Neuronal stem cell (in vitro differentiated cells): Measurements from ENCODE around the gene CDC42EP4.

Experiments used
- DNase-seq: peaks from one replicate; pipeline ENCODE4 v3.0.0-alpha.2; 2013; ENCODE audit warnings: low spot score
- H2AFZ ChIP-seq: one replicate; pipeline ENCODE4 v1.6.1; 2013; ENCODE audit warnings: mild to moderate bottlenecking, low read length, inconsistent platforms
- H2AK5ac ChIP-seq: 2 replicates; pipeline ENCODE4 v1.6.1; 2013; ENCODE audit warnings: low read depth, mild to moderate bottlenecking, inconsistent platforms, low read length, moderate library complexity, mixed read lengths
- H2BK120ac ChIP-seq: 2 replicates; pipeline ENCODE4 v1.6.1; 2013; ENCODE audit warnings: low read depth, mild to moderate bottlenecking, inconsistent platforms, low read length, moderate library complexity, mixed read lengths
- H2BK12ac ChIP-seq: one replicate; pipeline ENCODE4 v1.6.1; 2013; ENCODE audit warnings: low read length, inconsistent platforms
- H2BK15ac ChIP-seq: 2 replicates; pipeline ENCODE4 v1.6.1; 2013; ENCODE audit warnings: mild to moderate bottlenecking, low read length, inconsistent platforms, mixed read lengths
- H2BK5ac ChIP-seq: one replicate; pipeline ENCODE4 v1.6.1; 2013; ENCODE audit warnings: inconsistent platforms, mild to moderate bottlenecking, low read length, moderate library complexity
- H3K14ac ChIP-seq: one replicate; pipeline ENCODE4 v1.6.1; 2013; ENCODE audit warnings: low read length, inconsistent platforms
- H3K18ac ChIP-seq: 2 replicates; pipeline ENCODE4 v1.6.1; 2013; ENCODE audit warnings: low read length, inconsistent platforms
- H3K23ac ChIP-seq: 2 replicates; pipeline ENCODE4 v1.6.1; 2013; ENCODE audit warnings: low read depth, mild to moderate bottlenecking, mixed read lengths, low read length, inconsistent platforms; ENCODE audit not compliant: poor library complexity
- H3K27ac ChIP-seq: replicated peaks from 3 replicates; pipeline ENCODE4 v1.5.1; 2013; ENCODE audit warnings: low read length, inconsistent platforms
- H3K27me3 ChIP-seq, 3 experiments: 2 replicates each; pipeline ENCODE4 v1.6.1; 2013; ENCODE audit warnings: low read length in 3 of 3, mild to moderate bottlenecking in 2 of 3, inconsistent platforms in 1 of 3, low read depth in 1 of 3, mixed read lengths in 1 of 3, moderate library complexity in 1 of 3; ENCODE audit not compliant: control insufficient read depth in 3 of 3, insufficient read depth in 3 of 3
- H3K36me3 ChIP-seq, 2 donors: replicated peaks in 1 of 2; 2 replicates each; pipeline ENCODE4 v1.6.1; 2013; ENCODE audit warnings: low read length in 2 of 2; ENCODE audit not compliant: control insufficient read depth in 2 of 2, insufficient read depth in 2 of 2
- H3K4ac ChIP-seq: 2 replicates; pipeline ENCODE4 v1.6.1; 2013; ENCODE audit warnings: inconsistent platforms, mild to moderate bottlenecking, low read length, moderate library complexity
- H3K4me1 ChIP-seq, 2 donors: 1 replicate in 1 of 2; 2 replicates in 1 of 2; pipeline ENCODE4 v1.6.1; 2013; ENCODE audit warnings: low read length in 2 of 2, low read depth in 1 of 2; ENCODE audit not compliant: control insufficient read depth in 2 of 2, insufficient read depth in 1 of 2
- H3K4me2 ChIP-seq: one replicate; pipeline ENCODE4 v1.6.1; 2013; ENCODE audit warnings: mild to moderate bottlenecking, low read length, inconsistent platforms; ENCODE audit not compliant: insufficient read depth, poor library complexity, severe bottlenecking
- H3K4me3 ChIP-seq, 2 donors: 2 replicates each; pipeline ENCODE4 v1.5.1; 2013; ENCODE audit warnings: low read length in 2 of 2, mild to moderate bottlenecking in 2 of 2, inconsistent platforms in 1 of 2, moderate library complexity in 1 of 2
- H3K79me1 ChIP-seq: one replicate; pipeline ENCODE4 v1.6.1; 2013; ENCODE audit warnings: low read depth, mild to moderate bottlenecking, inconsistent platforms, low read length, moderate library complexity
- H3K9ac ChIP-seq: one replicate; pipeline ENCODE4 v1.6.1; 2013; ENCODE audit warnings: mild to moderate bottlenecking, low read depth, low read length, inconsistent platforms; ENCODE audit not compliant: poor library complexity
- H3K9me3 ChIP-seq, 2 donors: replicated peaks in 1 of 2; 2 replicates each; pipeline versions ENCODE3 to v1.6.1; 2013; ENCODE audit warnings: low read length in 2 of 2, mild to moderate bottlenecking in 2 of 2, inconsistent platforms in 1 of 2, low read depth in 1 of 2, mixed read lengths in 1 of 2, moderate library complexity in 1 of 2; ENCODE audit not compliant: control insufficient read depth in 2 of 2, insufficient read depth in 1 of 2
- H4K8ac ChIP-seq: one replicate; pipeline ENCODE4 v1.6.1; 2013; ENCODE audit warnings: low read depth, mild to moderate bottlenecking, inconsistent platforms, low read length, moderate library complexity
- H4K91ac ChIP-seq: one replicate; pipeline ENCODE4 v1.6.1; 2013; ENCODE audit warnings: low read length, low read depth, mild to moderate bottlenecking, inconsistent platforms; ENCODE audit not compliant: poor library complexity
- WGBS, 2 donors: extraction: QIAGEN DNeasy Blood & Tissue Kit; methylation state at CpG; one replicate each; pipeline ENCODE4 v1.1.7; 2013; ENCODE audit warnings: missing lambda C conversion rate in 2 of 2, mixed read lengths in 1 of 2; ENCODE audit not compliant: insufficient read length in 2 of 2, insufficient replicate concordance in 1 of 2; ENCODE audit errors: extremely low coverage in 2 of 2; 5-methylcytosine and 5-hydroxymethylcytosine counted together

The CDC42EP4 gene

GRCh38 chr17:73317513-73318426, 6.0 kb upstream of the CDC42EP4 start:
- H2AFZ ChIP-seq, result peak overlapping the region; percentile 43
- peaks cover 0 to 3% (median 3%) of the 10 kb centered on the region in 3 experiments for H3K27me3 ChIP-seq
- no peaks in the 10 kb centered on the region for H3K79me1 ChIP-seq
- WGBS, 2 donors, result no CpG with 5 or more reads among the region's 9 CpGs
- DNase-seq, result no peak
- H2BK15ac ChIP-seq, result no peak overlapping the region
- H3K18ac ChIP-seq, result no peak overlapping the region
- no peak overlapping the region for H3K27ac ChIP-seq
- H3K4ac ChIP-seq, result no peak overlapping the region
- H3K23ac ChIP-seq, result no peak overlapping the region
- H3K4me1 ChIP-seq, result peaks cover 7 to 9% of the 10 kb centered on the region in 2 donors
- H2AK5ac ChIP-seq, result no peak overlapping the region
- H3K9ac ChIP-seq, result no peak overlapping the region
- no peak overlapping the region for H2BK120ac ChIP-seq
- no peak overlapping the region for H3K14ac ChIP-seq
- peak overlapping the region; percentile 17 for H2BK12ac ChIP-seq
- H4K8ac ChIP-seq, result no peak overlapping the region
- H3K4me3 ChIP-seq, result no peak overlapping the region
- H2BK5ac ChIP-seq, result no peak overlapping the region
- H3K9me3 ChIP-seq, result no peaks in the 10 kb centered on the region
- H3K4me2 ChIP-seq, result no peak overlapping the region
- H3K36me3 ChIP-seq, result no peaks in the 10 kb centered on the region
- H4K91ac ChIP-seq, result no peak overlapping the region

GRCh38 chr17:73316919-73317505, 5.2 kb upstream of the CDC42EP4 start:
- no peak overlapping the region for H3K4me2 ChIP-seq
- H3K23ac ChIP-seq, result no peak overlapping the region
- H2BK15ac ChIP-seq, result no peak overlapping the region
- H3K79me1 ChIP-seq, result no peaks in the 10 kb centered on the region
- no peak overlapping the region for H3K9ac ChIP-seq
- H4K8ac ChIP-seq, result no peak overlapping the region
- H3K18ac ChIP-seq, result peak overlapping the region; percentile 42
- H3K4me3 ChIP-seq, result peak overlapping the region in 1 of 2 donors; percentile 48
- no peak overlapping the region for H2BK5ac ChIP-seq
- no peak for DNase-seq
- no peak overlapping the region for H3K27ac ChIP-seq
- no peak overlapping the region for H2BK120ac ChIP-seq
- H3K4ac ChIP-seq, result no peak overlapping the region
- H4K91ac ChIP-seq, result no peak overlapping the region
- no peaks in the 10 kb centered on the region for H3K9me3 ChIP-seq
- H3K27me3 ChIP-seq, result peaks cover 0 to 5% (median 3%) of the 10 kb centered on the region in 3 experiments
- peaks cover 13 to 14% of the 10 kb centered on the region in 2 donors for H3K4me1 ChIP-seq
- no peak overlapping the region for H3K14ac ChIP-seq
- peak overlapping the region; percentile 43 for H2AFZ ChIP-seq
- peak overlapping the region; percentile 24 for H2AK5ac ChIP-seq
- no peaks in the 10 kb centered on the region for H3K36me3 ChIP-seq
- no CpG with 5 or more reads among the region's 8 CpGs for WGBS, 2 donors
- peak overlapping the region; percentile 53 for H2BK12ac ChIP-seq

- WGBS, 2 donors, result no CpG with 5 or more reads among the region's 5 CpGs
These were observed 3.7 kb upstream of the CDC42EP4 start for GRCh38 chr17:73315471-73315870.

GRCh38 chr17:73313526-73314127, 1.8 kb upstream of the CDC42EP4 start:
- no peak for DNase-seq
- Histone ChIP-seq H3K23ac (no peak overlapping the region), H3K79me1 (peaks cover 2% of the 10 kb centered on the region), H3K14ac (no peak overlapping the region), H2BK120ac (no peak overlapping the region), H3K4ac (no peak overlapping the region), H3K4me1 (peaks cover 18 to 19% of the 10 kb centered on the region in 2 donors), H4K91ac (no peak overlapping the region), H3K18ac (no peak overlapping the region), H2AK5ac (no peak overlapping the region), H2BK15ac (no peak overlapping the region), H3K27ac (no peak overlapping the region), H3K4me2 (no peak overlapping the region), H3K9ac (no peak overlapping the region), H2AFZ (no peak overlapping the region), H3K4me3 (no peak overlapping the region), H2BK12ac (no peak overlapping the region), H3K36me3 (no peaks in the 10 kb centered on the region), H3K27me3 (peaks cover 0 to 5% (median 3%) of the 10 kb centered on the region in 3 experiments), H4K8ac (no peak overlapping the region), H2BK5ac (no peak overlapping the region), H3K9me3 (no peaks in the 10 kb centered on the region)
- no CpG with 5 or more reads among the region's 8 CpGs for WGBS, 2 donors

More at GRCh38 chr17:73315471-73315870, 3.7 kb upstream of the CDC42EP4 start:
- Histone ChIP-seq H3K9ac (no peak overlapping the region), H2BK15ac (no peak overlapping the region), H4K8ac (no peak overlapping the region), H3K4me3 (no peak overlapping the region), H3K4ac (no peak overlapping the region), H3K23ac (no peak overlapping the region), H3K36me3 (no peaks in the 10 kb centered on the region), H3K18ac (no peak overlapping the region), H3K27ac (no peak overlapping the region), H3K27me3 (peaks cover 0 to 5% (median 3%) of the 10 kb centered on the region in 3 experiments), H3K4me1 (peaks cover 12 to 13% of the 10 kb centered on the region in 2 donors), H3K9me3 (no peaks in the 10 kb centered on the region), H2BK5ac (no peak overlapping the region), H3K79me1 (no peaks in the 10 kb centered on the region), H3K14ac (no peak overlapping the region), H2AK5ac (no peak overlapping the region), H2BK120ac (no peak overlapping the region), H2BK12ac (no peak overlapping the region), H3K4me2 (no peak overlapping the region), H2AFZ (no peak overlapping the region), H4K91ac (no peak overlapping the region)
- no peak for DNase-seq
